Left lung (tissue), 10 donors: ENCODE results near the gene CTDSPL. TPM values are rescaled to one million over a fixed set of nuclear protein-coding genes. Genes with fewer than 3 reads are reported as not detected.

Experiments used
- ATAC-seq: fragments of 200-7000 bp; cut with Tn5 transposase; one replicate; pipeline ENCODE4 v1.9.1; 2020; ENCODE audit warnings: moderate library complexity
- DNase-seq, 4 donors: peaks; one replicate each; pipeline ENCODE4 v3.0.0-alpha.2; 2013 to 2020
- H3K27ac ChIP-seq, 2 donors: fragments of 200-600 bp; sonication (generic) in 1 of 2; one replicate each; pipeline versions ENCODE4 v1.5.0 to v1.8.0; 2020 to 2021
- H3K27me3 ChIP-seq, 2 donors: fragments of 200-600 bp; sonication (generic) in 1 of 2; one replicate each; pipeline versions ENCODE4 v1.5.0 to v1.8.0; 2020 to 2021
- H3K36me3 ChIP-seq, 2 donors: fragments of 200-600 bp; sonication (generic) in 1 of 2; one replicate each; pipeline versions ENCODE4 v1.5.0 to v1.8.0; 2020 to 2021
- H3K4me1 ChIP-seq, 2 donors: fragments of 200-600 bp; one replicate each; pipeline ENCODE4 v1.8.0; 2021
- H3K4me3 ChIP-seq, 2 donors: fragments of 200-600 bp; sonication (generic) in 1 of 2; one replicate each; pipeline versions ENCODE4 v1.5.0 to v1.8.0; 2020 to 2021; ENCODE audit warnings: mild to moderate bottlenecking in 1 of 2
- H3K9me3 ChIP-seq, 2 donors: fragments of 200-600 bp; sonication (generic) in 1 of 2; one replicate each; pipeline versions ENCODE4 v1.5.0 to v1.8.0; 2020 to 2021
- intact Hi-C, 2 donors: fragments of 100-400 bp; cut with DNase I; formaldehyde crosslinking; loops; one replicate each; pipeline versions ENCODE4 v1.11.2 to v1.14.2; 2022
- polyA plus RNA-seq, 6 donors: library from polyadenylated mRNA; unstranded; fragments of 120-200 nt; gene quantifications; one replicate each; pipeline ENCODE4 v1.2.1, GENCODE V29; 2013; ENCODE audit not compliant: insufficient read length in 6 of 6
- total RNA-seq, 2 donors: library from RNA; stranded (reverse); fragmentation: NEBNext Ultra II Directional; extraction: Animal tissue kit (Norgen Biotek cat#: 25700); gene quantifications; one replicate each; pipeline ENCODE4 v1.2.1, GENCODE V29; 2021
- TF ChIP-seq, protein P1 (sequence below), 2 donors: fragments of 200-600 bp; sonication (generic) in 1 of 2; IDR thresholded peaks; one replicate each; pipeline versions ENCODE4 v1.5.0 to v1.8.0; 2021; ENCODE audit warnings: antibody characterized with exemption in 2 of 2
- donor health status: DM: no; HTN: yes; CAD: no.
- donor health status: DM: no; HTN: no; CAD: no.

The CTDSPL gene
- total and polyA plus RNA-seq, 8 donors, result 46.9 to 122 (median 115) TPM

DNA sequence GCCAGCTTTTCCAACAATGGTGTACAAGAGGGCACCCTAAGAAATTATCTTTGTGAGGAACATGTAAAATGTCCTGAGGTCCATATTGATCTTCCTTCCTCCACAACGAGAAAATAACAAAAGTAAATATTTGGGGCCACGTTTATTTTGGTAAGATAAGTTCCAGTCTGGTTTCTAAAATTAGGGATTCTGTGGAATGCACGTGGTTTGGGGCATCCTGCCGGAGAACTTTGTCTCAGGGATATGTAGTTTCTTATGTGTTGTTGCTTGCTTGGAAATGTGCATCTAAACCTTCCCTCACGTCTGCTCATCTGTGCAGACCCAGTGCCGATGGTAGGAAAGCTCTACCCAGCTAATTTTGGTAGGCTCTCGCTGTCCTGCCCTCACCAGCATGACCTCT lies 62.8 kb downstream of the CTDSPL start:
- no peak for ATAC-seq
- no peaks in the 10 kb centered on the region for H3K9me3 ChIP-seq
- no peak for DNase-seq
- no peaks in the 10 kb centered on the region for H3K36me3 ChIP-seq
- no peak overlapping the region for H3K4me3 ChIP-seq
- TF ChIP-seq, protein P1, sequence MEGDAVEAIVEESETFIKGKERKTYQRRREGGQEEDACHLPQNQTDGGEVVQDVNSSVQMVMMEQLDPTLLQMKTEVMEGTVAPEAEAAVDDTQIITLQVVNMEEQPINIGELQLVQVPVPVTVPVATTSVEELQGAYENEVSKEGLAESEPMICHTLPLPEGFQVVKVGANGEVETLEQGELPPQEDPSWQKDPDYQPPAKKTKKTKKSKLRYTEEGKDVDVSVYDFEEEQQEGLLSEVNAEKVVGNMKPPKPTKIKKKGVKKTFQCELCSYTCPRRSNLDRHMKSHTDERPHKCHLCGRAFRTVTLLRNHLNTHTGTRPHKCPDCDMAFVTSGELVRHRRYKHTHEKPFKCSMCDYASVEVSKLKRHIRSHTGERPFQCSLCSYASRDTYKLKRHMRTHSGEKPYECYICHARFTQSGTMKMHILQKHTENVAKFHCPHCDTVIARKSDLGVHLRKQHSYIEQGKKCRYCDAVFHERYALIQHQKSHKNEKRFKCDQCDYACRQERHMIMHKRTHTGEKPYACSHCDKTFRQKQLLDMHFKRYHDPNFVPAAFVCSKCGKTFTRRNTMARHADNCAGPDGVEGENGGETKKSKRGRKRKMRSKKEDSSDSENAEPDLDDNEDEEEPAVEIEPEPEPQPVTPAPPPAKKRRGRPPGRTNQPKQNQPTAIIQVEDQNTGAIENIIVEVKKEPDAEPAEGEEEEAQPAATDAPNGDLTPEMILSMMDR (IDR thresholded peaks at IDR 0.05), result no peak
- H3K27ac ChIP-seq, result peak overlapping the region; percentile 9 to 69
- no peaks in the 10 kb centered on the region for H3K27me3 ChIP-seq
- H3K4me1 ChIP-seq, result peaks cover 29 to 41% of the 10 kb centered on the region in 2 donors
- intact Hi-C loops, result no loop called here

DNA sequence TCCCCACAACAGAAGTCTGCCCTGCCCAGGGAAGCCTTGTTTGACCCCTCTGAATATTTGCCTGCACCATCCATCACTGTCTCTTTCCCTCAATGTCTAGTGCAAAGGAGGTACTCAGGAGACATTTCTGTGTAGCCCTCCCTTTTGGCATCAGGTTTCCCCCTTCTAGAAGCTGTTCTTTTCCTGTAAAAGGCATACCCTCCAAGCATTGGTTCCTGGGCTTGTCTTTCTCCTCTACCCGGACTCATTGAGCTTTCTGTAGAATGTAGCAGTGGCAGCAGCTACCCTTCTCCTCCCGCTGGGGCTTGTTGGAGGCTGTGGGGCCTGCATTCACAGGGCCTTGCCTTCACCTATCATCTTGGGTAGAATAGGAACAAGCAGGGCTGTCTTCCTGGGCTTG lies 63.5 kb downstream of the CTDSPL start:
- Histone ChIP-seq H3K9me3 (no peaks in the 10 kb centered on the region), H3K4me1 (peaks cover 29 to 34% of the 10 kb centered on the region in 2 donors), H3K36me3 (no peaks in the 10 kb centered on the region), H3K27me3 (no peaks in the 10 kb centered on the region), H3K4me3 (no peak overlapping the region), H3K27ac (peak overlapping the region; percentile 9 to 69)
- TF ChIP-seq, protein P1 (IDR thresholded peaks at IDR 0.05), result no peak
- intact Hi-C loops, result no loop called here
- DNase-seq, result no peak
- no peak for ATAC-seq

DNA sequence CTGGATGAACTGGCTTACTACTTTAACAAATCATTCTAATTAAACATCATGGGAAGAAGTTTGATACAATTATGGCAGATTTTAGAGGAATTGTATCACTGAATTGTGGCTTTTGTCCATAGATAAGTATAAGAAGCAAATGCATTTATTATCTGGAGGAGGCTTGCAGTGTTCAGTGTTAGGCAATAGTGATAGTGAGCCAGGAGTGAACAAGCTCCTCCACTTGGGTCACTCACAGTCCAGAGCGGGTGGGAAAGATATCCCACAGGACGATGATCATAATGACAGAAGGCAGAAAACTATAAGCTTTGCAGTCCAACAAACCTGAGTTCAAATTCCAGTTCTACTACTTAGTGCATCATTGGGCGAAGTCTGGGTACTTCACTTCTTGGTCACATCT lies 64.9 kb downstream of the CTDSPL start:
- Histone ChIP-seq H3K9me3 (no peaks in the 10 kb centered on the region), H3K27ac (no peak overlapping the region), H3K27me3 (no peaks in the 10 kb centered on the region), H3K4me1 (peaks cover 25 to 33% of the 10 kb centered on the region in 2 donors), H3K36me3 (no peaks in the 10 kb centered on the region), H3K4me3 (no peak overlapping the region)
- intact Hi-C loops, result no loop called here
- DNase-seq, result no peak
- TF ChIP-seq, protein P1 (IDR thresholded peaks at IDR 0.05), result no peak
- ATAC-seq, result no peak

DNA sequence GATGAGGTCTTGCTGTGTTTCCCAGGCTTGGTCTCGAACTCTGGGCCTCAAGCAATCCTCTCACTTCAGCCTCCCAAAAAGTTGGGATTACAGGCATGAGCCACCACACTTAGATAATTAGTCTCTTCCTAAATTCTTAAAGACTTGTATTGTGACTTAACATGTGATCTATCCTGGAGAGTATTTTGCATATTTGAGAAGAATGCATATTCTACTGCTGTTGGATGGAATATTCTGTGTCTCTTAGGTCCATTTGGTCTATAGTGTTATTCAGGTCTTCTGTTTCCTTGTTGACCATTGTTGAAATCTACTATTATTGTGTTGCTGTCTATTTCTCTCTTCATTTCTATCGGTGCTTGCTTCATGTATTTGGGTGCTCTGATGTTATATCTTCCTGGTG lies 68.8 kb downstream of the CTDSPL start:
- no peak for ATAC-seq

DNA sequence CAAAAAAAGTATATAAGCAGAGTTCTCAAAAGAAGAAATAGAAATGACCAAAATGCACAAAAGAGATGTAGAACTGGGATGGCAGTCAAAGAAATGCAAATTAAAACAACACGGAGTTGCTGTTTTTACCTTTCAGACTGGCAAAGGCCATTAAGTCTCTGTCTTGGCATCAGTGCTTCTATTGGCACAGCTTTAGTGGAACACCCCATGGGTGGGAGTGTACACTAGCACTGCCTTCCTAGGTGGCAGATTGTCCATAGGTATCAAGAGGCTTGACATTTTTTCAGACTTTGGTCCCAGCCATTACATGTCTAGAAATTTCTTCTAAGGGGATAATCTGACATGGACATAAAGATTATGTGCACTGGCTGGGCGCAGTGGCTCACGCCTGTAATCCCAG lies 70.8 kb downstream of the CTDSPL start:
- ATAC-seq (no peak), DNase-seq (no peak)
- intact Hi-C loops, result no loop called here
- H3K4me3 ChIP-seq, result no peak overlapping the region
- H3K27me3 ChIP-seq, result no peaks in the 10 kb centered on the region
- no peak overlapping the region for H3K27ac ChIP-seq
- no peaks in the 10 kb centered on the region for H3K9me3 ChIP-seq
- TF ChIP-seq, protein P1 (IDR thresholded peaks at IDR 0.05), result no peak
- H3K4me1 ChIP-seq, result peaks cover 24 to 30% of the 10 kb centered on the region in 2 donors
- no peaks in the 10 kb centered on the region for H3K36me3 ChIP-seq

More for the DNA sequence above, 68.8 kb downstream of the CTDSPL start:
- Histone ChIP-seq H3K4me1 (peaks cover 10 to 20% of the 10 kb centered on the region in 2 donors), H3K4me3 (no peak overlapping the region), H3K36me3 (no peaks in the 10 kb centered on the region), H3K27ac (no peak overlapping the region), H3K9me3 (no peaks in the 10 kb centered on the region), H3K27me3 (no peaks in the 10 kb centered on the region)
- intact Hi-C loops, result no loop called here
- no peak for DNase-seq
- TF ChIP-seq, protein P1 (IDR thresholded peaks at IDR 0.05), result no peak
